RPMI8226 (cell line): ENCODE measurements around the gene IGSF9B.

Experiments
- DNase-seq: peaks from one replicate; pipeline ENCODE4 v3.0.0-alpha.2; 2015

Gene IGSF9B

DNA sequence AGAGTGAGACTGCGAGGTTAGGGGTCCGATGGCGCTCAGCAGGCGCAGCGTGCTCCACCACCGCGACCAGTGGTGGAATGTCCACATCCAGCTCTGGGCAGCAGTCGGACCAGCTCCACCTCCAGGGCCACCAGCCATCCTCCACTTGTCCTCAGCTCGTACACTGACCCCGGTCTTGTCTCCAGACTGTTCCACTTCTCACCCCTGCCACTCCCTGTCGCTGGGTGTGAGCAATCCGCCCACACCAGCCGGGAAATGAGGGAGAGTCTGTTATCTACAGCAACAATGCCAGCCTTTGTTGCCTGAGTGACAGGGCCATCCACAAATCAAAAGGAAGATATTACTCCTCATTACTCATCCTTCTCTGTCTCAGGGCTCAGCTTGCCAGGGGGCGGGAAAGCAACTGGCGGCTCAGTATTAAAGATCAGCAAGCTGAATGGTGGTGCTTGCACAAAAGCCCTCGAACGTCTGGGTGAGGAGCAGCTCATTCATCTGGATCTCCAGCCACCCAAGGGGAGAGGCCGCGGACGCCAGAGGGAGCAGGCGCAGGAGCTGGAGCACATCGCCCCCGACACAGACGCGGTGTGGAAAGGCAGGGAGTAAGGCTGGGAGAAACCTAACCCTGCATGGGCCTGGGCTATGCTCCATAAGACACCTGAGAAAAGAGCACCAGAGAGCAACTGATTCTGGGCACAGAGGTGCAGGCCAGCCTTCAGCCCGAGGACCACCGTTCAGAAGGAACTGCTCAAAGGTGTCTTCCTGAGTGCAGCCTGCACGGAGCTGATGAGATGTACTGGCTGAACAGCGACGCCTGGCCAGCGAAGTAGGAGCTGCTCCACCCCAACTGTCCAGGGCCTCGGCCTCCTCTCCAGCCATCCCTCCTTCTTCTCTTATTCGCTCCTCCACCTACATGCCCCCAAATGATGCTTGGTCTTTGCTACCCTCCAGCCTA is 21.9 kb downstream of the IGSF9B start:
- DNase-seq, result no peak

DNA sequence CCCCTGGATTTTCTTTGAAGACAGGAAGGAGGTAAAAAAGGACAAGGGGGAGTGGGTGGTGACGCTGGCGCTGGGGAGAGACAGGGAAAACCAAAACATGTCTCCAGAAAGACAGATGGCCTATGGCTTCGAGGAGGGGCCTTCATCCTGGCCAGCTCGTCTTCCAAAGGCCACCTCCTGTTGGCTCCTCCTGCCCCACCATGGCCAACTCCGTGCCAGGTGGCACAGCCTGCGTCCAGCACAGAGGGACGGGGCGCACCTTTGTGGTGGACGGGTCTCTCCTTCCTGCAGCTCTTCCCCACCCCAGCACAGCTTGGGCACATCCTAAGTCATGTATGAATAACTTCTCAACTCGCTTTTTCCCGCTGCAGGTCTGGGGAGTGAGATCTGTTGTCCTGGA is 22.7 kb downstream of the IGSF9B start:
- no peak for DNase-seq

DNA sequence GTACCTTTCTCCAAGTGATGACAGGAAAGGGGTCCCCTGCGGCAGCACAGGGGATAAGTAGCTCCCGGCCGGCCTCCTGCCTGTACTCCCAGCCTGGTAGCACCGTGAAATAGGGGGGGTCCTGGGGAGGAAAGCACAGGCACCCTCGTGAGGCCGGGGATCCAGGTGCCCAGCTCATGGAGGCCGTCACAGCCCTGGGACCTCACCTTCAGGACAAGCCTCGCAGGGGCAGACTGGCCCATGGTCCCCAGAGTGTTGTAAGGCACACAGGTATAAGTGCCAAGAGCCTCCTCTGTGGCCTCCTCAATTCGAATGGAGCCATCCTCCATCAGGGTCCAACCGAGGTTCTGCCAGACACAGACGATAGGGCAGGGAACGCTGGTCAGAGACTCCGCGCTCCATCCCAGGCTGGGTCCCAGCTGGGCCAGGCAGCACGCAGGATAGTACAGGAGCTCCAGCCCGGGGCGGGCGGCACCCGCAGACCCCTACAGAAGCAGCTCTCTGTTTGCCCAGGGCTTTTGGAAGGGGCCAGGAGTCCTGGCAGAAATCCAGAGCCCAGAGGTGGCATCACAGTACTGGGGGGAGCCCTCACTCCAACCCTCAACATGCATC is 25.2 kb downstream of the IGSF9B start:
- no peak for DNase-seq

GRCh38 chr11:133930767-133931448 is 25.9 kb downstream of the IGSF9B start:
- DNase-seq, result no peak

GRCh38 chr11:133930053-133930766 is 26.6 kb downstream of the IGSF9B start:
- DNase-seq, result no peak

- DNase-seq, result no peak
Observed at GRCh38 chr11:133929401-133930052, 27.2 kb downstream of the IGSF9B start.

DNA sequence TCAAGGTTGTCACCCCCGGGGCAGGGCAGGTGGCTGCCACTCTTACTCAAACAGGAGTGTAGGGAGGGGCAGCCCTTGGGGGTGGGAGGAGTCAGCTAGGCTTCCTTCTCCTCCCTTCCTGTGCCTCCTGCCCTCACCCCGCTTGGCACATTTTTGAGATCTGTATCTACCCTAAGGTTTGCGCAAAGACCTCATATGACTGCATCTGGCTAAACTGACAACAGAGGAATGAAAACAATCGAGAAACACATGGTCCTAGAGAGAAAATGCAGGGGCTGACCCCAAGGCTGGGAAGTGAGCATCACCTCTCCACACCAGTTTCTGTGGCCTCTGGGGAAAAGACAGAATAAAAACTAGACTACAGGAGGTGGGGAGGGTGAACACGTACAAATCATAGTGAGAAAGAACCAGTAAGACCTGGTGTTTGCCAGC is 28.1 kb downstream of the IGSF9B start:
- no peak for DNase-seq

GRCh38 chr11:133927690-133928627 is 28.8 kb downstream of the IGSF9B start:
- peak; percentile 56 for DNase-seq

GRCh38 chr11:133926466-133927246 is 30.1 kb downstream of the IGSF9B start:
- DNase-seq, result no peak

DNA sequence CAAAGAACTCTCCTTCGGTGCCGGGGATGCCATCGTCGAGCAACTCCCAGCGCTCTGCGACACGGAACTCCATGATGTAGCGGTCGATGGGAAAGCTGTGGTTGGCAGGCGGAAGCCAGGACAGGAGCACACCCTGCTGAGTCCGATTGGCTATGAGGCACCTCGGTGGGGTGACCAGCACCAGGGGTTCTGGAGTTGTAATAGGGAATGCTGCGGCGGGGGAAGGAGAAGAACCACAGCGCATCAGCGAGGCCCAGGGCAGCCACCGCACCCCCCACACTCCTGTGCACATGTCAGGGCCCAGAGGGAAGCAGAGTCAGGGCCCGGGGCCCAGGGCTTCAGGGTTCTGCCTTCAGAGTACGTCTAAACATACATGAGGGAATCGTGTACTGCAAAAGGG is 31.0 kb downstream of the IGSF9B start:
- DNase-seq, result no peak

GRCh38 chr11:133924661-133925060 is 32.1 kb downstream of the IGSF9B start:
- DNase-seq, result no peak

- DNase-seq, result no peak
Observed at GRCh38 chr11:133922078-133922870, 34.5 kb downstream of the IGSF9B start.

GRCh38 chr11:133921513-133921912 is 35.3 kb downstream of the IGSF9B start:
- no peak for DNase-seq

DNA sequence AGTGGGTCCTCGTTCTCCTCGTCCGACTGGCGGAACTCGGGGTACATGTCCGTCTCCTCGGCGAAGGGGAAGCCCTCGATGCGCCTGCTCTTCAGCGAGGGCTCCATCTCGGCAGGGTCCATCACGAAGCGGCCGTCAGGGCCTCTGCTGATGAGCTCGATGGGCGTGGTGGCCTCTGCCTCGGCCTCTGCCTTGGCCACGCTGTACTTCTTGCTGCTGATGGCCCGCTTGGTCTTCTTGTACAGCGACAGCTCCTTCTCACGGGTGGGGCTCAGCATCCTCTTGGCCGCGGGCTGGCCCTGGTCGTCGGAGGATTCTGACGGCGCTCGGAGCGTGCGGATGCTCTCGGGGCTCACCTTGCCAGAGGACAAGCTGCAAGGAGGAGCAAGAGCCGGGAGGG is 35.7 kb downstream of the IGSF9B start:
- no peak for DNase-seq

- no peak for DNase-seq
Observed at GRCh38 chr11:133920109-133920990, 36.4 kb downstream of the IGSF9B start.

GRCh38 chr11:133919330-133920108 is 37.2 kb downstream of the IGSF9B start:
- no peak for DNase-seq

GRCh38 chr11:133918608-133919260 is 38.0 kb downstream of the IGSF9B start:
- DNase-seq, result no peak
